ENCODE data around the gene PDE6B. TPM values are rescaled to one million over a fixed set of nuclear protein-coding genes. Genes with fewer than 3 reads are reported as not detected.
A peak's percentile ranks its signal among the peaks of the same experiment; 100 is the strongest.
"Not testable (repeated sequence)": the region's sequence is repeated elsewhere in the genome, so short reads cannot be mapped to it uniquely, and the experiment has no call there.

The PDE6B gene
- total and polyA plus RNA-seq, 10 donors, result 4.4 to 19.8 (median 11.8) TPM

GRCh38 chr4:637536-638280, 12.3 kb downstream of the PDE6B start:
- Histone ChIP-seq H3K4me1 (no peaks in the 10 kb centered on the region), H3K9me3 (peaks cover 0 to 23% (median 12%) of the 10 kb centered on the region in 8 donors), H3K27me3 (replicated peaks in 1 of 7) (peaks cover 0 to 47% (median 0%) of the 10 kb centered on the region in 7 donors), H3K36me3 (no peaks in the 10 kb centered on the region), H3K27ac (no peak overlapping the region), H3K4me3 (no peak overlapping the region)
- DNase-seq, result peak; percentile 62
- no peak for TF ChIP-seq POLR2AphosphoS5 (IDR thresholded peaks at IDR 0.05)
- TF ChIP-seq POLR2A (IDR thresholded peaks at IDR 0.05), result no peak
- TF ChIP-seq, protein P1, sequence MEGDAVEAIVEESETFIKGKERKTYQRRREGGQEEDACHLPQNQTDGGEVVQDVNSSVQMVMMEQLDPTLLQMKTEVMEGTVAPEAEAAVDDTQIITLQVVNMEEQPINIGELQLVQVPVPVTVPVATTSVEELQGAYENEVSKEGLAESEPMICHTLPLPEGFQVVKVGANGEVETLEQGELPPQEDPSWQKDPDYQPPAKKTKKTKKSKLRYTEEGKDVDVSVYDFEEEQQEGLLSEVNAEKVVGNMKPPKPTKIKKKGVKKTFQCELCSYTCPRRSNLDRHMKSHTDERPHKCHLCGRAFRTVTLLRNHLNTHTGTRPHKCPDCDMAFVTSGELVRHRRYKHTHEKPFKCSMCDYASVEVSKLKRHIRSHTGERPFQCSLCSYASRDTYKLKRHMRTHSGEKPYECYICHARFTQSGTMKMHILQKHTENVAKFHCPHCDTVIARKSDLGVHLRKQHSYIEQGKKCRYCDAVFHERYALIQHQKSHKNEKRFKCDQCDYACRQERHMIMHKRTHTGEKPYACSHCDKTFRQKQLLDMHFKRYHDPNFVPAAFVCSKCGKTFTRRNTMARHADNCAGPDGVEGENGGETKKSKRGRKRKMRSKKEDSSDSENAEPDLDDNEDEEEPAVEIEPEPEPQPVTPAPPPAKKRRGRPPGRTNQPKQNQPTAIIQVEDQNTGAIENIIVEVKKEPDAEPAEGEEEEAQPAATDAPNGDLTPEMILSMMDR (IDR thresholded peaks at IDR 0.05 in 8 of 11, conservative IDR thresholded peaks at IDR 0.05 in 3 of 11), result no peak
- WGBS, 5 donors, result 70 to 80% (median 74%) methylated on average over 19 to 32 of the region's 32 CpGs
- intact Hi-C loops (cut with DNase I; ENCODE audit: low total_unique reads), result no loop called here

DNA sequence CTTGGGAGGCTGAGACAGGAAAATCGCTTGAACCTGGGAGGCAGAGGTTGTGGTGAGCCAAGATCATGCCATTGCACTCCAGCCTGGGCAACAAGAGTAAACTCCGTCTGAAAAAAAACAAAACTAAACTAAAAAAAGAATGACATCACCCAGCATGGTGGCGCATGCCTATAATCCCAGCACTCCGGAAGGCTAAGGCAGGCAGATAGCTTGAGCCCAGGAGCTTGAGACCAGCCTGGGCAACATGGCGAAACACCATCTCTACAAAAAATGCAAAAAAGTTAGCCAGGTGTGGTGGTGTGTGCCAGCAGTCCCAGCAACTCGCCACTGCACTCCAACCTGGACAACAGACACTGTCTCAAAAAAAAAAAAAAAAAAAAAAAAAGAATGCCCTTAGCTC, 17.0 kb downstream of the PDE6B start:
- H3K27ac ChIP-seq; H3K36me3 ChIP-seq; H3K4me1 ChIP-seq; intact Hi-C loops (cut with DNase I; ENCODE audit: low total_unique reads); DNase-seq; H3K4me3 ChIP-seq: not testable (repeated sequence)
- peaks cover 0 to 43% (median 0%) of the 10 kb centered on the region in 7 donors for H3K27me3 ChIP-seq (replicated peaks in 1 of 7)
- 86 to 90% (median 87%) methylated on average over 6 of the region's 6 CpGs for WGBS, 5 donors
- H3K9me3 ChIP-seq, result peaks cover 0 to 37% (median 19%) of the 10 kb centered on the region in 8 donors

- Histone ChIP-seq H3K4me3 (peak overlapping the region in 1 of 8 donors; percentile 36), H3K27ac (no peak overlapping the region), H3K4me1 (no peaks in the 10 kb centered on the region), H3K27me3 (replicated peaks in 1 of 7) (peaks cover 0 to 62% (median 17%) of the 10 kb centered on the region in 7 donors), H3K9me3 (peaks cover 0 to 33% (median 17%) of the 10 kb centered on the region in 8 donors), H3K36me3 (no peaks in the 10 kb centered on the region)
- peak in 1 of 3 donors; percentile 24 for TF ChIP-seq POLR2AphosphoS5 (IDR thresholded peaks at IDR 0.05)
- TF ChIP-seq, protein P1 (IDR thresholded peaks at IDR 0.05 in 8 of 11, conservative IDR thresholded peaks at IDR 0.05 in 3 of 11), result no peak
- TF ChIP-seq POLR2A (IDR thresholded peaks at IDR 0.05), result no peak
- intact Hi-C loops (cut with DNase I; ENCODE audit: low total_unique reads), result no loop called here
- 60 to 81% (median 69%) methylated on average over 32 of the region's 32 CpGs for WGBS, 5 donors
- DNase-seq, result peak; percentile 41
These were observed 21.1 kb downstream of the PDE6B start for GRCh38 chr4:646460-646859.

DNA sequence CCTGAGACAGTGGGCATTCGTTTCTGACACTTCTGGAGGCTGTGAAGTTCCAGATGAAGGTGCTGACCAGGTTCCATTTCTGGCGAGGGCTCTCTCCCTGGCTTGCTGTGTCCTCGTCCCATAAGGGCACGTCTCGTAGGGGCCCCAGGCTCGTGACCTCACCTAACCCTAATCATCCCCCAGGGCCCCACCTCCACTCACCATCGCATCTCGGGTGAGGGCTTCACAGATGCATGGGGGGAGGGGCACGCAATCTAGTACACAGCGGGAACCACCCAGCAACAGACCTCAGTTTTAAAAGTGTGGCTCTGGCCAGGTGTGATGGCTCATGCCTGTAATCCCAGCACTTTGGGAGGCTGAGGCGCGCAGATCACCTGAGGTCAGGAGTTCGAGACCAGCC, 22.1 kb downstream of the PDE6B start:
- peaks cover 0 to 22% (median 7%) of the 10 kb centered on the region in 8 donors for H3K9me3 ChIP-seq
- WGBS, 5 donors, result 66 to 85% (median 72%) methylated on average over 10 to 13 of the region's 13 CpGs

More for the DNA sequence above, 22.1 kb downstream of the PDE6B start:
- Histone ChIP-seq H3K27ac (no peak overlapping the region), H3K27me3 (replicated peaks in 1 of 7) (peaks cover 0 to 61% (median 17%) of the 10 kb centered on the region in 7 donors), H3K4me1 (no peaks in the 10 kb centered on the region), H3K4me3 (no peak overlapping the region), H3K36me3 (no peaks in the 10 kb centered on the region)
- TF ChIP-seq, protein P1 (IDR thresholded peaks at IDR 0.05 in 8 of 11, conservative IDR thresholded peaks at IDR 0.05 in 3 of 11), result no peak
- no peak for TF ChIP-seq POLR2AphosphoS5 (IDR thresholded peaks at IDR 0.05)
- no peak for TF ChIP-seq POLR2A (IDR thresholded peaks at IDR 0.05)
- DNase-seq, result peak; percentile 30
- intact Hi-C loops (cut with DNase I; ENCODE audit: low total_unique reads), result no loop called here
